Right lobe of liver (tissue), 6 donors: ENCODE results near the gene PSMB7. TPM values are rescaled to one million over a fixed set of nuclear protein-coding genes. Genes with fewer than 3 reads are reported as not detected.

Experiments
- ATAC-seq, 4 donors: fragments of 200-7000 bp; cut with Tn5 transposase; one replicate each; pipeline ENCODE4 v1.9.1; 2020; ENCODE audit warnings: mild to moderate bottlenecking in 4 of 4, moderate library complexity in 4 of 4
- DNase-seq, 3 donors: peaks; one replicate each; pipeline ENCODE4 v3.0.0-alpha.2; 2020
- H3K27ac ChIP-seq, 3 donors: fragments of 200-600 bp; one replicate each; pipeline ENCODE4 v1.8.0; 2022
- H3K27me3 ChIP-seq, 2 donors: fragments of 200-600 bp; one replicate each; pipeline ENCODE4 v1.8.0; 2022
- H3K36me3 ChIP-seq, 4 donors: fragments of 200-600 bp; sonication (generic) in 1 of 4; one replicate each; pipeline versions ENCODE4 v1.5.1 to v1.8.0; 2017 to 2022; ENCODE audit warnings: control low read depth in 1 of 4
- H3K4me1 ChIP-seq, 4 donors: fragments of 200-600 bp; sonication (generic) in 1 of 4; one replicate each; pipeline versions ENCODE4 v1.5.1 to v1.8.0; 2017 to 2022; ENCODE audit warnings: control low read depth in 1 of 4
- H3K4me3 ChIP-seq, 3 donors: fragments of 200-600 bp; one replicate each; pipeline ENCODE4 v1.8.0; 2022
- H3K9me3 ChIP-seq, 4 donors: fragments of 200-600 bp; sonication (generic) in 1 of 4; one replicate each; pipeline versions ENCODE4 v1.5.1 to v1.8.0; 2017 to 2022; ENCODE audit warnings: control low read depth in 1 of 4
- CTCF ChIP-seq, 4 donors: fragments of 200-600 bp in 3 of 4; fragments of 450-650 bp in 1 of 4; IDR thresholded peaks; one replicate each; pipeline versions ENCODE4 v1.5.1 to v1.8.0; 2016 to 2022; ENCODE audit warnings: antibody characterized with exemption in 4 of 4, mild to moderate bottlenecking in 2 of 4
- POLR2A ChIP-seq: fragments of 450-650 bp; IDR thresholded peaks from one replicate; pipeline ENCODE4 v1.6.1; 2017; ENCODE audit warnings: antibody characterized with exemption, mild to moderate bottlenecking
- WGBS: methylation state at CpG from one replicate; pipeline ENCODE4 v1.1.6; 2018; ENCODE audit warnings: low coverage, low lambda C conversion rate; ENCODE audit not compliant: insufficient coverage; ENCODE audit errors: missing lambda C conversion rate; 5-methylcytosine and 5-hydroxymethylcytosine counted together
- intact Hi-C, 2 donors: fragments of 100-400 bp; cut with DNase I; formaldehyde crosslinking; loops; one replicate each; pipeline versions ENCODE4 v1.11.2 to v1.14.1; 2022
- total RNA-seq, 6 experiments: library from RNA; depleted of rRNA in 2 of 6; stranded (reverse); fragments of >200 nt in 2 of 6; fragmentation: NEBNext Ultra II Directional in 3 of 6; extraction: Animal tissue kit (Norgen Biotek cat#: 25700) in 3 of 6; gene quantifications; one replicate each; pipeline versions ENCODE4 v1.1.0 to v1.2.4, GENCODE V29; 2016 to 2023
- donor health status: DM: no; HTN: yes; CAD: no.
- donor health status: DM: no; HTN: no; CAD: no.
- donor health status: DM: no; HTN: no; CAD: no.
- donor health status: DM: no; HTN: yes; CAD: no.
- donor health status: DM: no; HTN: yes; CAD: no.

PSMB7 gene
- total RNA-seq, 6 experiments from 2014 or later = 76.4 to 196 (median 96.8) TPM

- Histone ChIP-seq H3K36me3 (no peaks in the 10 kb centered on the region), H3K4me3 (no peak overlapping the region), H3K27ac (no peak overlapping the region), H3K9me3 (no peaks in the 10 kb centered on the region), H3K27me3 (no peaks in the 10 kb centered on the region), H3K4me1 (no peaks in the 10 kb centered on the region)
- DNase-seq = peak in 1 of 3 donors; percentile 44
- no peak for ATAC-seq
- WGBS = 69% methylated on average over 5 of the region's 18 CpGs
- intact Hi-C loops = no loop called here
- TF ChIP-seq POLR2A (no peak), CTCF (IDR thresholded peaks at IDR 0.05) (no peak)
Observed at GRCh38 chr9:124457079-124457886, 42.0 kb upstream of the PSMB7 start.

GRCh38 chr9:124456341-124457078 is 41.3 kb upstream of the PSMB7 start:
- H3K9me3 ChIP-seq = no peaks in the 10 kb centered on the region
- no peaks in the 10 kb centered on the region for H3K36me3 ChIP-seq
- ATAC-seq = no peak
- TF ChIP-seq CTCF (IDR thresholded peaks at IDR 0.05) (no peak), POLR2A (no peak)
- peak in 2 of 3 donors; percentile 19 to 31 for DNase-seq
- peaks cover 0 to under 1% of the 10 kb centered on the region in 2 donors for H3K27me3 ChIP-seq
- H3K4me1 ChIP-seq = no peaks in the 10 kb centered on the region
- H3K4me3 ChIP-seq = no peak overlapping the region
- 21% methylated on average over 3 of the region's 15 CpGs for WGBS
- intact Hi-C loops = no loop called here
- H3K27ac ChIP-seq = no peak overlapping the region

- H3K4me3 ChIP-seq = no peak overlapping the region
- WGBS = 65% methylated on average over 6 of the region's 7 CpGs
- H3K27ac ChIP-seq = no peak overlapping the region
- DNase-seq (no peak), ATAC-seq (no peak)
- no peaks in the 10 kb centered on the region for H3K36me3 ChIP-seq
- peaks cover 0 to 8% of the 10 kb centered on the region in 2 donors for H3K27me3 ChIP-seq
- peaks cover 0 to 3% (median 0%) of the 10 kb centered on the region in 4 donors for H3K4me1 ChIP-seq
- no peaks in the 10 kb centered on the region for H3K9me3 ChIP-seq
- intact Hi-C loops = no loop called here
- no peak for TF ChIP-seq POLR2A
- TF ChIP-seq CTCF (IDR thresholded peaks at IDR 0.05) = no peak
Observed at GRCh38 chr9:124455820-124456219, 40.6 kb upstream of the PSMB7 start.

- intact Hi-C loops = no loop called here
- Histone ChIP-seq H3K4me1 (peaks cover 0 to 4% (median 0%) of the 10 kb centered on the region in 4 donors), H3K27ac (no peak overlapping the region), H3K9me3 (no peaks in the 10 kb centered on the region), H3K27me3 (peaks cover 0 to 10% of the 10 kb centered on the region in 2 donors), H3K36me3 (no peaks in the 10 kb centered on the region), H3K4me3 (no peak overlapping the region)
- peak in 1 of 3 donors; percentile 47 for DNase-seq
- TF ChIP-seq CTCF (IDR thresholded peaks at IDR 0.05) = no peak
- TF ChIP-seq POLR2A = no peak
- no peak for ATAC-seq
- 75% methylated on average over 4 of the region's 14 CpGs for WGBS
Observed at GRCh38 chr9:124454791-124455443, 39.7 kb upstream of the PSMB7 start.
